ENCODE measurements around the gene RITA1.
A peak's percentile ranks its signal among the peaks of the same experiment; 100 is the strongest.

The RITA1 gene

GRCh38 chr12:113222730-113223531 is 37.4 kb downstream of the RITA1 start:
- Mint-ChIP-seq H3K4me1 (peaks cover 40% of the 10 kb centered on the region), H3K4me3 (peak overlapping the region; percentile 92 to 98), H3K9me3 (no peaks in the 10 kb centered on the region), H3K27me3 (no peaks in the 10 kb centered on the region), H3K27ac (peak overlapping the region in 1 of 2 donors; percentile 81)
- DNase-seq (no peak), ATAC-seq (no peak)

- H3K27ac Mint-ChIP-seq = no peak overlapping the region
- no peaks in the 10 kb centered on the region for H3K27me3 Mint-ChIP-seq
- no peak for DNase-seq
- ATAC-seq = no peak
- H3K4me1 Mint-ChIP-seq = peaks cover 60% of the 10 kb centered on the region
- H3K4me3 Mint-ChIP-seq = no peak overlapping the region
- H3K9me3 Mint-ChIP-seq = no peaks in the 10 kb centered on the region
These were observed 39.4 kb downstream of the RITA1 start for GRCh38 chr12:113224955-113225354.

GRCh38 chr12:113226696-113227568 is 41.4 kb downstream of the RITA1 start:
- H3K4me1 Mint-ChIP-seq = peaks cover 68% of the 10 kb centered on the region
- no peaks in the 10 kb centered on the region for H3K27me3 Mint-ChIP-seq
- H3K9me3 Mint-ChIP-seq = no peaks in the 10 kb centered on the region
- peak overlapping the region in 1 of 2 donors; percentile 28 for H3K27ac Mint-ChIP-seq
- no peak overlapping the region for H3K4me3 Mint-ChIP-seq
- ATAC-seq = no peak
- no peak for DNase-seq

GRCh38 chr12:113227686-113228391 is 42.3 kb downstream of the RITA1 start:
- Mint-ChIP-seq H3K27me3 (no peaks in the 10 kb centered on the region), H3K9me3 (no peaks in the 10 kb centered on the region), H3K4me1 (peaks cover 68% of the 10 kb centered on the region), H3K4me3 (no peak overlapping the region), H3K27ac (peak overlapping the region in 1 of 2 donors; percentile 40)
- DNase-seq (no peak), ATAC-seq (no peak)

GRCh38 chr12:113228394-113229028 is 43.0 kb downstream of the RITA1 start:
- H3K27ac Mint-ChIP-seq = peak overlapping the region in 1 of 2 donors; percentile 7
- peaks cover 68% of the 10 kb centered on the region for H3K4me1 Mint-ChIP-seq
- no peaks in the 10 kb centered on the region for H3K9me3 Mint-ChIP-seq
- H3K4me3 Mint-ChIP-seq = no peak overlapping the region
- ATAC-seq = no peak
- no peak for DNase-seq
- H3K27me3 Mint-ChIP-seq = no peaks in the 10 kb centered on the region

- H3K4me1 Mint-ChIP-seq = peaks cover 80% of the 10 kb centered on the region
- ATAC-seq (no peak), DNase-seq (peak in 1 of 2 donors; percentile 25)
- H3K27ac Mint-ChIP-seq = peak overlapping the region in 1 of 2 donors; percentile 90
- H3K4me3 Mint-ChIP-seq = peak overlapping the region; percentile 54 to 59
- no peaks in the 10 kb centered on the region for H3K9me3 Mint-ChIP-seq
- no peaks in the 10 kb centered on the region for H3K27me3 Mint-ChIP-seq
These were observed 45.1 kb downstream of the RITA1 start for GRCh38 chr12:113230315-113231234.

GRCh38 chr12:113231235-113232088 is 45.9 kb downstream of the RITA1 start:
- DNase-seq (no peak), ATAC-seq (no peak)
- H3K4me1 Mint-ChIP-seq = peaks cover 80% of the 10 kb centered on the region
- H3K27me3 Mint-ChIP-seq = no peaks in the 10 kb centered on the region
- H3K27ac Mint-ChIP-seq = no peak overlapping the region
- H3K9me3 Mint-ChIP-seq = no peaks in the 10 kb centered on the region
- peak overlapping the region in 1 of 2 donors; percentile 17 for H3K4me3 Mint-ChIP-seq

GRCh38 chr12:113232089-113232839 is 46.7 kb downstream of the RITA1 start:
- H3K9me3 Mint-ChIP-seq = no peaks in the 10 kb centered on the region
- DNase-seq = no peak
- ATAC-seq = no peak
- peak overlapping the region; percentile 80 to 83 for H3K4me3 Mint-ChIP-seq
- H3K4me1 Mint-ChIP-seq = peaks cover 74% of the 10 kb centered on the region
- no peak overlapping the region for H3K27ac Mint-ChIP-seq
- no peaks in the 10 kb centered on the region for H3K27me3 Mint-ChIP-seq

- DNase-seq (peak; percentile 64 to 80), ATAC-seq (peak; percentile 88)
- peaks cover 66% of the 10 kb centered on the region for H3K4me1 Mint-ChIP-seq
- H3K9me3 Mint-ChIP-seq = no peaks in the 10 kb centered on the region
- H3K27me3 Mint-ChIP-seq = no peaks in the 10 kb centered on the region
- peak overlapping the region; percentile 87 to 90 for H3K27ac Mint-ChIP-seq
- peak overlapping the region; percentile 80 to 83 for H3K4me3 Mint-ChIP-seq
These were observed 47.5 kb downstream of the RITA1 start for GRCh38 chr12:113232840-113233585.

GRCh38 chr12:113233967-113234366 is 48.4 kb downstream of the RITA1 start:
- Mint-ChIP-seq H3K9me3 (no peaks in the 10 kb centered on the region), H3K4me1 (peaks cover 57% of the 10 kb centered on the region), H3K27ac (no peak overlapping the region), H3K4me3 (no peak overlapping the region), H3K27me3 (no peaks in the 10 kb centered on the region)
- no peak for DNase-seq
- ATAC-seq = no peak

GRCh38 chr12:113234483-113234882 is 49.0 kb downstream of the RITA1 start:
- Mint-ChIP-seq H3K4me1 (peaks cover 52% of the 10 kb centered on the region), H3K9me3 (no peaks in the 10 kb centered on the region), H3K27me3 (no peaks in the 10 kb centered on the region), H3K4me3 (no peak overlapping the region), H3K27ac (no peak overlapping the region)
- DNase-seq = no peak
- ATAC-seq = no peak

GRCh38 chr12:113235976-113236375 is 50.5 kb downstream of the RITA1 start:
- Mint-ChIP-seq H3K27me3 (no peaks in the 10 kb centered on the region), H3K9me3 (no peaks in the 10 kb centered on the region), H3K4me3 (no peak overlapping the region), H3K27ac (peak overlapping the region in 1 of 2 donors; percentile 86), H3K4me1 (peaks cover 43% of the 10 kb centered on the region)
- ATAC-seq (no peak), DNase-seq (no peak)

Measured in stimulated activated naive CD8-positive, alpha-beta T cell treated with anti-CD3 and anti-CD28 coated beads, Interleukin-15, amount 100 ng/mL, for 72 hours (primary cell).